Measurements from ENCODE around the gene TOMM22.

GRCh38 chr22:38707346-38707745, 25.6 kb downstream of the TOMM22 start:
- no peak for TF ChIP-seq CTCF (IDR thresholded peaks at IDR 0.05; ENCODE audit: low read length)
- no peak for TF ChIP-seq EZH2 (optimal IDR thresholded peaks at IDR 0.05; ENCODE audit: low read depth, low read length)
- no peak for TF ChIP-seq EZH2phosphoT487 (IDR thresholded peaks at IDR 0.05; ENCODE audit: low read length)

Measured in MM.1S (cell line).